ENCODE data around the gene C16orf96. TPM values are rescaled to one million over a fixed set of nuclear protein-coding genes. Genes with fewer than 3 reads are reported as not detected.

The C16orf96 gene
- total RNA-seq, 4 donors from 2014 or later, result 1.1 TPM; not detected in 3

DNA sequence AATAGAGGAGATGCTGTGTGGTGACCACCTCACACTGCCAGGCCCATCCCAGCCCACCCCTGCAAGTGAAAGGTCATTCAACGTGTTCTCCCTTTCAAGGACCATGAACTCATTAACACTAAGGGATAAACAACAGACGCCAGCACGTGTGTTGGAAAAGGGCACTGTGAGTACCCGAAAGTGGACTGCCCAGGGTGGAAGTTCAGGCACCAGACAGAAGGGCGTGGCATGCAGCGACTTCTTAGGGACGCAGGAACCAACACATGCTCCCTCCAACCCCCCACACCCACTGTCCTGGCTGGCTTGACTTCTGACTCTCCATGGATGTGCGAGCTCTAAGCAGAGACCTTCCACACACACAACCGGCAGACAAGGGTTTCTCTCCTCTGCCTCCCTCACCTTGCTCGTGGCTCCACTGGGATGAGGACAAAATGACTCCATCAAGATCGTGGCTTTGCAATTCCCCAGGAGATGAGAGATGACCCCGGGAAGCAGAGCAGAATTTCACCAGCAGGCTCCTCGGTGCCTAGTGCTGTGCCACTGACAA is 47.6 kb downstream of the C16orf96 start:
- no peak for TF ChIP-seq CTCF (IDR thresholded peaks at IDR 0.05; ENCODE audit: low read depth)

GRCh38 chr16:4604401-4604800 is 48.3 kb downstream of the C16orf96 start:
- TF ChIP-seq CTCF (IDR thresholded peaks at IDR 0.05; ENCODE audit: low read depth), result no peak

DNA sequence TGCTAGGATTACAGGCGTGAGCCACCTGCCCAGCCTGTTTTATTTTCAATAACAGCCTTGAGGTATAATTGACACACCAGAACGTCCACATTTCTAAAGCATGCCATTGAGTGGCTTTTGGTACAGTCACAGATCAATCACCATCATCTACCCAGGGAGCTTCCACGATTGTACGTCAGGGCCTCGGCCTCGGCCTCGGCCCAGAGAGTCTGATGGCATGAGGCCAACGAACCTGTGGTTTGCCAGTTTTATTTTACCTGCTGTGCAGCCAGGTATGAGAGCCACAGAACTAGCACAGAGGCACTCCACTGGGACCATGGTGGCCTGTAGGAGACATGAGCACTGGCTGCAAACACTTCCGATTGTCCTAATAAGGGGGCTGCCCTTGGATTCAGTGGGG is 50.2 kb downstream of the C16orf96 start:
- TF ChIP-seq CTCF (IDR thresholded peaks at IDR 0.05; ENCODE audit: low read depth), result no peak

- TF ChIP-seq CTCF (IDR thresholded peaks at IDR 0.05; ENCODE audit: low read depth), result no peak
These were observed 51.9 kb downstream of the C16orf96 start for GRCh38 chr16:4607841-4608703.

- TF ChIP-seq CTCF (IDR thresholded peaks at IDR 0.05; ENCODE audit: low read depth), result no peak
These were observed 52.5 kb downstream of the C16orf96 start for GRCh38 chr16:4608704-4608980.

DNA sequence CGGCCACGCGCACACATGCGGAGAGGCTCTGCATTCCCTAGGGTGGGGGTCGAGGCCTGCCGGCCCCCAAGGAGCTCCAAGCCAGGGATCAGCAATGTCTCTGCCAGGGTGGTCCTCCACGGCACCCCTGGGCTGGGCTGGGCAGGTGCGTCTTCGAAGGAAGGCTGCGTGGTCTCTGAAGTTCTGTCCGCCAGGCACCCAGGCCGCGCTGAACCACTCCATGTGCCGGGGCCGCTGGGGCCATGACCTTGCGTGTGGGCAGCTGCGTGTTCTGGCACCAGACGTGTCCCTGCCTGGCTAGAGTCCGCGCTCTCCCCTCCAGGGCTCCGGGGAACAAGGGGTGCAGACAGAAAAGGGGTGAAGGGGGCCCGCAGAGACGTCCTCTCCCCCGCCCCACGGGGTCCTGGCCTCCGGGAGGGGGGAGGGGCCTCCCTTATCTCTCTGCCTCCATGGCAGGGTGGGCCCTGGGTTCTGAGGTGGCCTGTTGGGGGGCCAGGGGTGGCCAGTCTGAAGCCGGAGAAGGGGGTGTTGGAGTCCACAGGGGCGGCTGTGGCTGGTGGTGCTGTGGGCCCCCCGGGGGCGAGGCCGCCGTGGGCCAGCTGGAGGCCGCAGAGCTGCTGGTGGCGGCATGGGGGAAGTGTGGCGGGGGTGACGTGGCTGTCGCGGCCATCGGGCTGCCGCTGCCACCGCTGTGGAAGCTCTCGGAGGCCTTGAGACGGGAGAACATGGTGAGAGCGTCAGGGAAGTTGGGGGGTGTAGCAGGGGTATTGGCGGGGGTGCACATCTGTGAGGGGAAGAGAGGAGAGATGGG is 53.3 kb downstream of the C16orf96 start:
- TF ChIP-seq CTCF (IDR thresholded peaks at IDR 0.05; ENCODE audit: low read depth), result no peak
